ENCODE results near the gene ERCC6L2.

The ERCC6L2 gene

DNA sequence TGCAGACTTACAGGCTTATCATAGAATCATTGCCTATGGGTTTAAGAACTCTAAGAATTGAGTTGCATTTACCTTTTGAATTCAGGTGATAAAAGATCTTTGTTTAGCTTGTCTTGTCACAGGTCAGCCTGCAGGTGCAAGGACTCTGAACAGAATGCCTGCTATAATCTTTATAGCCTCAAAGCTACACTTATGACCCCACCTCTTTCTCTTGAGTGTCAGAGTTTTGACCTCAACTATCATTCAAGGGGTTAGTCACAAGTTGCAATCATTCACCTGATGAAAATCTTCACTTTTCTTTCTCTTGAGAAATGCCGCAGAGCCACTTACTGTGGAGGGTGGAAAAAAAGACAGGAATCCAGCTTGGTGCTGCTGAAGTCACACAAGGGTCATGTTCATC lies 49.5 kb downstream of the ERCC6L2 start:
- no peak for DNase-seq

DNA sequence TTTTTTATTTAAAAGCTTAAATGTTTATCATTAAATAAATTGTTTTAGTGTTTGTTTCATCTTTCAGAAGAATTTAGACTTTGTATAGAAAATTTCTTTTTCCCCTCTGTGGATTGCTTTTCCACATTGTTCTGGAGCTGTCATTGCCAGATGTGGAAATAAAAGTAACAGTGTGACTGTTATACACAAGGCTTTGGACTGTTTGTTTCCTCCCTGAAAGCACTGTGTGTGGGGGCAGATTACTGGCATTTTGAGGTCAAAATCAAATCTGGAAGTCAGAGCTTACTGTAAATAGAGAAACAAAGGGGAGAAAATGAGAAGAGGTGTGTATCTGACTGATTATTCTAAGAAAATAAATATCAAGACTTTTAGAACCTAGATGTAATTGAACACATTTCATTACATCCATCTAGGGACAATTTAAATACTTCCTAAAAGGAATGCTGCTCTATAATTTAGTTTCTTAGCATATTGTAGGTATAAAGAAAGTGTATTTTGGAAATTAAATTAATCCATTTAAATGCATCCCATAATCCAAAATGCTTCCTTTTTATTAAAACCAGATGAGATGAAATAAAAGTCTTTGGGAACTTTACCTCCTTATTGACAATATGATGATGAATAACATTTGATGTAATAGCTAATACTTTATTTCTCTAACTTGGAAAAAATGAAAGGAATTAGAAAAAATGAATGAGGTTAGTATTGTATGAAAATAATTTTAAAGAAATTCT lies 51.9 kb downstream of the ERCC6L2 start:
- DNase-seq, result no peak

DNA sequence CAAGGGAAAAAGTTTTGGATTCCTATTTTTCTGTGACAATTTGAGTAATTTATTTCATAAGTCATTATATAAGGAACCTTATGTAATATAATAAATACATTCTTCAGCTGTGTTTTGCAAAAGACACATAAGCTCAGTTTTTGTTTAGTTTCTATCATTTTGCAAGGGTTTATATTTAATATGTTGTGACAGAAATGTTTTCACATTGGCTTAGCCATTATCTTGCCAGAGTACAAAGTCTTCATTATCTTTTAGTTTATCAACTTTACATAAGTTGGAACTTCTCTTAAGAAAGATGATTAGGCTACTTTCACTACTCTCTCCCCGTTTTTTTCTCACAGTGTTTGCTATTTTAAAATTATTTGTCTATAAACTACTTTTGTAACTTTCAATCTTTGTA lies 54.8 kb downstream of the ERCC6L2 start:
- no peak for DNase-seq

DNA sequence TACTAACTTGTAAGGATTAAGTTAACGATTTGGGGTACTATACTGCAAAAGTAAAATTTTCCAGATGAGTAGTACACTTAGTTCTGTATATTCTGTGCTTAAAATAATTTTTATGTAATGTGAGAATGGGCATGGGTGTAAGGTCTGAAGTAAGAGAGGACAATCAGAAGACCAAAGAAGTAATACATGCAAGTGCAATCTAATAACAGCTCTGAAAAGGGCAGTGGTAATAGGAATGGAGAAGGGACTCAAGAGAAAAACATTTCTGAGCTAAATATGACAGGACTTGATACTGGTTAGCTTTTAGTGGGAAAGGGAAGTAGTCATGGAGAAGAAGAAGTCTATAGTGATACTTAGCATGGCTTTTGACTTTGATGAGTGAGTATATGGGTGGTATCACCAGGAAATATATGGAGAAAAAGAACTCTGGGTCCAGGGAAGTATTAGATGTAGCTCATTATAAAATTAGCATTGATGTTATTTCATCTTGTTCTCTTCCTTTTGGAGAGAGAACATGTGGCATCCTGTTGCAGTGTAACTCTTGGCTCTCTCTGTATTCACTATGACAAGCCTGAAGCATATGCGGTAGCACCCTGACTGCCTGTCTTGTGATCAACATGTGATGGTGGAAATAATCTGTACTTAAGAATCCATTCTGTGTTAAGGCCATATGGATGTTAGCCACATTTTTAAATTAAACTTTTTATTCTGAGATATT lies 60.5 kb downstream of the ERCC6L2 start:
- no peak for DNase-seq

DNA sequence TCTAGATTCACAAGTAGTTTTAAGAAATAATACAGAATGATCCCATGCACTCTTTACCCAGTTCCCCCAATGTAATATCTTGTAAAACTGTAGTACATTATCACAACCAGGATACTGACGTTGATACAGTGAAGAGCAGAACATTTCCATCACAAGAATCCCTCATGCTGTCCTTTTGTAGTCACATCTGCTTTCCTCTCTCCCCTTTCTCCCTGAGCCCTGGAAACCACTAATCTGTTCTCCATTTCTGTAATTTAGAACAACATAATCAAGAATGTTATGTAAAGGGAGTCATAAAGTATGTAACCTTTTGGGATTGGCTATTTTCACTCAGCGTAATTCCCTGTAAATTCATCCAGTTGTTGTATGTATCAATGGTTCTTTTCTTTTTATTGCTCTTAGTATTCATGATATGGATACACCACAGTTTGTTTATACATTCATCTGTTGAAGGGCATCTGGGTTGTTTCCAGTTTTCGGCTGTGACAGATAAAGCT lies 61.1 kb downstream of the ERCC6L2 start:
- DNase-seq, result no peak

DNA sequence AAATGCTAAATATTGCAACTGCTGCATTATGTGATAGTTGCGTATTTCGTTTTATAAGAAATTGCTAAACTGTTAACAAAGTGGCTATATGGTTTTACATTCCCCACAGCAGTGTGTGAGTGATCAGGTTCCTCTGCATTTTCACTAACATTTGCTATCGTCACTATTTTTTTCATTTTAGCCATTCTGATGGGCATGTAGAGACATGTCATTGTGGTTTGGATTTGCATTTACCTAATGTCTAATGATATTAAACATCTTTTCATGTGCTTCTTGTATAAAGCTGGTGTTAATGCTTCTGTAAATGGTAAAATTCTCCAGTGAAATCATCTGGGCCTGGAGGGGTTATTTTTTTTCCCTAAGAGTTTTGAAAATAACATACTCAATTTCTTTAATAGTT lies 61.6 kb downstream of the ERCC6L2 start:
- no peak for DNase-seq

DNA sequence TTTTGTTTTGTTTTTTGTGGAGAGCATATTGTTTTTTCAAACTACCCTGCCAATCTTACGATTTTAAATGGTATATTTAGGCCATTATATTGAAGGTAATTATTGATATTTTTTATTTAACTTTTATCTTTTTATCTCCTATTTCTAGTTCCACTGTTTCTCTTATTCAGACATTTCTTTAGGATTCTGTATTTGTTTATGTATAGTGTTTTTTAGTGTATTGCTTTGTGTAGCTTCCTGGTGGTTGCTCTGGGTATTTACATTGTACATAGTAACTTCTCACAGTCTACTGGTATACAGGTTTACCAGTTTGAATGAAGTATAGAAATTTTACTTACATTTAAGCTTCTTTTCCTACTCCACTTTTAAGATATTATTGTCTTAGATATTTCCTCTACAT lies 63.2 kb downstream of the ERCC6L2 start:
- DNase-seq, result no peak

DNA sequence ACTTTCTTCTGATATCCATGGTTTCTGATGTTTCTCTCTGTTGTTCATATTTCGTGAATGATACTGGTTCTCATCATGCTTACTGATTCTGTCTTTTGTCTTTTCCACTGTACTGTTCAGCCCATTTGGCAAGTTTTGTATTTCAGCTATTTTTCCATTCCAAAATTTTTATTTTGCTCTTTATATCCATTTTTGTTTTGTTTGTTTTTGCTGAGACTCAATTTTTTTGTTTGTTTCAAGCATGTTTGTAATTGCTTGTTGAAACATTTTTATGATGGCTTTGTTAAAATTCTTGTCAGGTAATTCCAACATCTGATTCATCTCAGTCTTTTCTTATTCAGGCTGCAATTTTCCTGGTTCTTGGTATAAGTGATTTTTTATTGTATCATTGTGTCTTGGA lies 64.0 kb downstream of the ERCC6L2 start:
- DNase-seq, result no peak

DNA sequence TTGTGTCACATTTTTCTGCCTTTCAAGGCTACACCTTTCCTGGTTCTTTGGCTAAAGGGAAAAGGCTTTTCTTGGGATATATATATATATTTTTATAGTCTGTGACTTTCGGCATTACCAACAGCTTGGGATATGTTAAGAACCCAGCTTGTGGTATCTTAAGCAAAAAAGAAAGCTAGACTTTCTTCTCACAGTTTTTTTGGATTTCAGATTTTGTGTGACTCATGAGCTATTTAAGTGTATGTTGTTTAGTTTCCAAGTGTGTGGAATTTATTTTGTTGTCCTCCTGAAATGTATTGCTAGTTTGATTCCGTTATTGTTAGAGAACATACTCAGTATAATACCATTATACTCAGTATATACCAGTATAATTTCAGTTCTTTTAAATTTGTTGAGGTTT lies 64.8 kb downstream of the ERCC6L2 start:
- DNase-seq, result no peak

DNA sequence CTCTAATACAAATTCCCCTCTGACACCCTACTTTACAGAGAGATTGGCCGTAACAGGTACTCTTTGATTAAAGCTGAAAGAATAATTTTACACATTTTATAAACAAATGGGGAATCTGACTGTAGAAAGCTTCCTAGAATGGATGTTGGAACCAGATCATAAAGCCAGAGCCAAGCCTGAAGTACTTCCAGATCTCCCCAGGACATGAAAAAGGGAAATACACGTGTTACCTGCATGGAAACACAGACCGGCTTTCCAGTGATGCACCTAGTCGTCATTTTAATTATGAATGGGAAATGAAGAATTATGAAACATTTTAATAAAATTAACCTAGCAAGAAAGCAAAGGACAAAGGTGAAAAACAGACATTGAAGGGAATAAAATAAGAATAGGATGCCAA lies 66.5 kb downstream of the ERCC6L2 start:
- DNase-seq, result no peak

DNA sequence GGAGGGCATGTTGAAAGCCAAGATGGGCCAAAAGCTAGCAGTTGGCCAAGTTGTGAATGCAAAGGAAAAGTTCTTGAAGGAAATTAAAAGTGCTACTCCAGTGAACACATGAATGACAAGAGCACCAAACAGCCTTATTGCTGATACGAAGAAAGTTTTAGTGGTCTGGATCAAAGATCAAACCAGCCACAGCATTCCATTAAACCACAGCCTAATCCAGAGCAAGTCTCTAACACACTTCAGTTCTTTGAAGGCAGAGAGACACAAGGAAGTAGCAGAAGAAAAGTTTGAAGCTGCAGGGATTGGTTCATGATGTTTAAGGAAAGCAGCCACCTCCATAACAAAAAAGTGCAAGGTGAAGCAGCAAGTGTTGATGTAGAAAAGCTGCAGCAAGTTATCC lies 71.6 kb downstream of the ERCC6L2 start:
- DNase-seq, result no peak

DNA sequence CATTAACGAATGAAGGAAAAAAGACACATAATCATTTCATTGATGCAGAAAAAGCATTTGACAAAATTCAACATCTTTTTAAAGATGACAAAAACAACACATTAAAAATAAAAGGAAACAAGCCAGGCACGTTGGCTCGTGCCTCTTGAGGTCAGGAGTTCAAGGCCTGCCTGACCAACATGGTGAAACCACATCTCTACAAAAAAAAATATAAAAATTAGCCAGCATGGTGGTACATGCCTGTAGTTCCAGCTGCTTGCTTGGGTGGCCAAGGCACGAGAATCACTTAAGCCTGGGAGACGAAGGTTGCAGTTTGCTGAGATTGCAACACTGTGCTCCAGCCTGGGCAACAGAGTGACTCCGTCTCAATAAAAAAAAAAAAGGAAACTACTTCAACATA lies 77.0 kb downstream of the ERCC6L2 start:
- DNase-seq, result no peak

DNA sequence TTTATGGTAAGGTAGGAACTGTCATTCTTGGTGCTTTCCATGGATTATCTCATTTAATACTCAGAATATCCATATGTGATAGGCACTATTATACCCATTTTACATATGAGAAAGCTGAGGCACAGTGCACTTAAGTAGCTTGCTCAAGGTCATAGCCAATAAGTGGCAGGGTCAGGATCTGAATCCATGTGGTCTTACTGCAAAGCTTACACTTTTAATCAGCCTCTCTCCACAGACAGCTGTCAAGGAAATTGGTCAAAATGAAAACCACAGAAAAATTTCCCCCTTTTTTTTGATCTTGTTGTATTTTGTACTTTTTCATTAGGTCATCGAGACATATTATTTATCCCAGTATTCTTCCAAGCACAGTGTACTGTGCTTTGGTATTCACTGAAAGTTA lies 78.5 kb downstream of the ERCC6L2 start:
- peak; percentile 55 for DNase-seq

DNA sequence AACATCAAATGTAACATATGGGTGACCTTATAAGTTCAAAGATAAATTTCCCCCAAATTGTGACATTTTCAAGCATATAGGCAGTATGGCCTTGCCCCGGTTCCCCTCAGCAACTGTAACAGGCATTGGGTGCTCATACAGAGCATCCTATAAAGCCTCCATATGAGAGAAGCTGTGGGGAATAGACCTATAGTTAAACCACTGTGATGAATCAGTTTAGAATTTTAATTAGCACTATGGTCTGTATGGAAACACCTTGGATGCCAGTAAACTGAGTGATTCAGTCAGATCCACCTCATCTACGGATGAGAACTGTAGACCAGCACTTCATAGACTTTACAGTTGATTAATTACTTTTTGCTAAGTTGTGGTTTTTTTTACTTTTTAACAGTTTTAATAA lies 79.4 kb downstream of the ERCC6L2 start:
- peak; percentile 23 for DNase-seq

DNA sequence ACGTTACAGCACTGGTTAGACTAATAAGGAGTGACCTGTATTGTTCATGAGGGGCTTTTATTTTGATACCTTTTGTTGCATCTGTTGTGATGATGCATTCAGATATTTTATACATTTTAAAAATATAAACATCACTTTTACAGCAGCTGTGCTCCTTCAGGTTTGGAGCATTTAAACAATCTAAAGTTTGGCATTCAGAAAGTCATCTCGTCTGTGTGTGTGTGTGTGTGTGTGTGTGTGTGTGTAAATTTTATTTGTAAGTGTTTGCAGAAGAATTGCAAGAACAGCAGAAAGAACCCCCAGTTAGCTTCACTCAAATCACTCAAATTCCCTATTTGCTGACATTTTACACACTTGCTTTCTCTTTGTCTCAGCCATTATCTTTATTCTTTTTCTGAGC lies 87.4 kb downstream of the ERCC6L2 start:
- no peak for DNase-seq

DNA sequence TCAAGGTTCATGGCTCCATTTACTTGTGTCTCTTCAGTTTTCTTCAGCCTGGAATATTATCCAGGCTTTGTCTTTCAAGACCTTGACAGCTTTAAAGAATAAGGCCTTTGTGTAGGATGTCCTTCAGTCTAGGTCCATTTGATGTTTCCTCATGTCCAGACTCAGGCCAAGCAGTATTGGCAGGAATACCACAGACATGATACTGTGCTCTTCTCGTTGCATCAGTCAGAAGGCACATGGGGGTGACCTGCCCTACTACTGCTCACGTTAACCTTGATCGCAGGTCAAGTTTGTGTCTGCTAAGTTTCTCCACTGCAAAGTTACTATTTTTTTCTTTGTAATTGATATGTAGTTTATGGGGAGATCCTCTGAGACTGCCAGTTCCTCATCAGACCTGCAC lies 88.2 kb downstream of the ERCC6L2 start:
- no peak for DNase-seq

DNA sequence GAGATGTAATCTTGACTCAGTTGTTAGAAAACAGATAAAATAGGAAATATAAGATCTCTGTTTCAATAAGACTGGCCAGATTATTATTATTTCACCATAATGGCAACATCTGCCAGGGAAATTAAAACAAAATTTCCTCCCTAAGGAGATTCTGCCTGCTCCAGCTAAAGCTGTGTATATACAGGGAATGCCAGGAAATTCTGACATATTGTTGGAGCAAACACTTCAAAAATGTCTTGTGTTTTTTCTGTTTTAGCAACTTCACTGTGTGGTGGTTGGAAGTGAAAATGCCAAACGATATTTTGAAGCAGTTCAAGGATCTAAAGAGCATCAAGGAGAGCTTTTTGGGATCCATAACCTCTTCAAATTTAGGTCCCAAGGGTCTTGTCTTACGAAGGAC lies 90.8 kb downstream of the ERCC6L2 start:
- DNase-seq, result no peak

DNA sequence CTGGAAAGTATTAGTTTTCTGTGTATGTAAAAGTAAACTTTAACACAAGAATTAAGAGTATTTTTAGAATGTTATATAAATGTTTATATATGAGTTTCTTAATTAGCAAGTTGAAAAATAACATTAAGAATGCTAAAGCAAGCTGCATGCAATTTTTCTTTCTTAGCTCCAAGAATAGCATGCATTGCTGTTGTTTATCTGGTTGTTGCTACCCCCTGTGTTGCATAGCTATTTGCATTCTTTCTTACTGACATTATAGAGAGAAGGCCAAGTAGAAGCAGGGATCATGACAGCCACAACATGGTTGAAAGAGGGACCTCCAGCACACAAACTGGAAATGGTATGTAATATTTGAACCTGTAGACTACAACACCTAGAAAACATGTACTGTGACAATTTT lies 94.8 kb downstream of the ERCC6L2 start:
- DNase-seq, result no peak

DNA sequence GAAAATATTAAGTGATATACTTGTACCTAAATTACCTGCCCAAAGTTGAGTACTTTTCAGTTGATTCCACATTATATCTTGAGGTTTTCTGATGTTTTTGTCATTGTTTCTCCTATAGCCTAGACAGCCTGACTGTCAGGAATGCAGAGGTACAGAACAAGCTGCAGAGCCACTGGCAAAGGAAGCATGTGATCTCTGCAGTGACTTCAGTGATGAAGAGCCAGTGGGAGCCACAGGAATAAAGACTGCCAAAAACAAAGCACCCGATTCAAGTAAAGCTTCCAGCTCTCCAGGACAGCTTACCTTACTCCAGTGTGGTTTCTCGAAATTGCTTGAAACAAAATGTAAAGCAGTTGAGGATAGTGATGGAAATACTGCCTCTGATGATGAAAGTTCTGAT lies 96.3 kb downstream of the ERCC6L2 start:
- no peak for DNase-seq

DNA sequence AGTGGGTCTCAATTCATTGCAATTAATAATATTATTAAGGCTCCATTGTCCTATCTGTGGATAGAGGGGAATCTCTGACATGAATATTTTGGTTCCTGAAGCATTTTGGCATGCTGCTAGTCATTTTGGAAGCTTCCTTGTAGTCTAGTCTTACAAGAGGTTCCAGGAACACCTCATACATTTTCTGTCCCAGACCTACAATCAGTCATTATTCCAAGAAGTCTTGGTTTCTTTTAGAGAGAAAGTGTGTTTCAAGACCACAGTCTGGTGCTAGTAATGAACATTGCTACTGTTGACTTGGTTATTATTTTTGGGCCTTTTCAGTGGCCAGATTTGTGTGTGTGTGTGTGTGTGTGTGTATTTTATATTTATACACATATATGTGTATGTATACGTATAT lies 98.9 kb downstream of the ERCC6L2 start:
- peak; percentile 21 for DNase-seq

DNA sequence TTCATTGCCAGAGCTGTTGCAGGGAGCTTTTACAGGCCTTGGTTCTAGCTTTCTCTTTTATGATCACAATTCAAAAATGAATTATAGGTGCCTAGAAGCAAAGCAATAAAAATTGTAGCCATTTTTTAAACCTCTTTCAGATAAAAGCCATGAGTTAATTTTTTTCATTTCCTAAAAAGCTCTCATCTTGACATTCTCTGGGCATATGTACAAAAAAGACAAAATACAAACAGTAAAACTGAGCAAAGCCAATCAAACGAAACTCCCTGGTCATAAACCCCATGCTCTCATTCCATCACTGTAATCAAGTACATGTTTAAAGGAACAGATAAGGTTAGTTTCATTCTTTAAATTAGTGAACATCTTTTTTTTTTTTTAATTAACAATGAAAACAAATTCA lies 101.9 kb downstream of the ERCC6L2 start:
- no peak for DNase-seq

DNA sequence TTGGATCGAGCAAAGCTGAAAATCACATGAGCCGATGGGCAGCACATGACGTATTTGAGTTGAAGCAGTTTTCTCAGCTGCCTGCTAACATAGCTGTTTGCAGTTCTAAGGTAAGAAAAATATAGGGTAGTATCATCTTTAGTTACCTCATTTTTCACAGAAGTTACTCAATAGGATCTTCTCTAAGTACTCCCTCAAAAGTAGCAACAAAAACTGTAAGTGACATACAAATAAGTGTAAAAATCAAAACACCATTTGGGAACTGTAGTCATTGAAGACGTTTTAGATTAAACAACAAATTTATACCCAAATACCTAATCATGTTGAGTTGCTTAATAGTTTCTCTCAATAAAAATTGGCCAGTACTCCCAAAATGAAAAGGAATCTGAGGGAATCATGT lies 102.6 kb downstream of the ERCC6L2 start:
- no peak for DNase-seq

DNA sequence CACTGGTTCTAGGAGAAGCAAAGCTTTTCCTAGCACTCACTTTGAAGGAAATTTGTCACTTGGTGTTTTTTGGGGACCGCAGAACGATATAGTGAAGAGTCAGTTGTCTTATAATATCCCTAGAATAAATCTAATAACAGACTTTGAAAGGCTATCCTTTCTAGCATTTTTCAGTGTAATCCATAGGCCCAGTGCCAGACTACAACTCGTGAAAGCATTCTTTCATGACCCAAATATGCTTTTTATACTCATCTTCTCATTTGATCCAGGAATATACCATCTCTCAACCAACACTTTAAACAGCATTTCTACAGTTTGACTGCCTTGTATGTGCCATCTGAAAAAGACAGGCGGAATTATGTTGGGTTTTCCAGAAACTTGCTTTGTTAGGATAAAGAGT lies 104.0 kb downstream of the ERCC6L2 start:
- no peak for DNase-seq

DNA sequence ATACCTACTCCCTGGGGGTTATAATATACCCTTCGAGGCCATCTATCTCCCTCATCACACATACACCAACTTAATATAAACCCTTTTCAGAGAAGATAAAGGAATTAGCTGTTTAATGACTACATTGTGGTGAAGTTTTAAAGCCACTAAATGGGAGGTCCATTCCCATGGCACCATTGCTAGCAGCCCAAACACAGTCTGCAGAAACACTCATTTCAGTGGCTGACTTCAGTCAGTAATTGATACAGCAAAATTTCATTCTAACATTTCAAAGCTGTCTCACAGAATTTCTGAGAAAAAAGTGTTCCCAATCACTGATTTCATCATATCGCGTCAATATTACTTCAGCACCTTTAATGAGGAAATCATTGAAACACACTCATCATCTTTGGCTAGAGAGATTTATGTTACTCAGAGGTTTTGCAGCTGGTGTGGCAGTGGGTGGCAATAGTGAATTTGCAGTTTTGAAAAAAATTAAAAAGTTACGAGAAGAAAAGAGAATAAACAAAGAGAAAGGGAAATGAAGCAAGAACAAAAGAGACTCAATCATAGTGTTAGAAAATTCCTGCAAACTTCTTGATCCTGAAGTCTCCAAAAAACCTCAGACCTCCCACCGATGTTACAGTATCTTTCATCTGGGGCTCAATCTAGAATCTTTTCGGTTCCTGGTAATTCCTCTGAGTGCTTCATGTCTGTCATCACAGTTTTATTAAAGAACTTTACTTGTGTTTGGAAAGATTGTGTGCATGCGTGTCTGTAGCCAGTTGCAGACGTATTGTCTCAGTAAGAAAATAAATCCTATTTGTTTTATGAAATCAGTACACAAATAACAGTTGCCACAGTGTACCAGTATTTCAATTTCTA lies 105.0 kb downstream of the ERCC6L2 start:
- no peak for DNase-seq

Data from activated CD4-positive, alpha-beta T cell treated with anti-CD3 and anti-CD28 coated beads, Interleukin-10, Interleukin-2, amounts not matched to agents 100 ng/mL and 50 ng/mL, durations not matched to agents 16 hours and 8 hours (primary cell).